Measurements from ENCODE around the gene MRPL53. TPM values are rescaled to one million over a fixed set of nuclear protein-coding genes. Genes with fewer than 3 reads are reported as not detected.

The MRPL53 gene
- total and polyA plus RNA-seq, 2 of the 13 experiments (the other 11 are each of a cell fraction or from before 2014, with no cell fraction given), result 34.3 to 51.9 TPM

- TF ChIP-seq SKI (IDR thresholded peaks at IDR 0.05; ENCODE audit: partially characterized antibody) (no peak), BORCS8-MEF2B (CRISPR knock-in tag; IDR thresholded peaks at IDR 0.05) (no peak), YY1 (IDR thresholded peaks at IDR 0.05; ENCODE audit: insufficient read depth, insufficient replicate concordance, low read depth, low read length) (no peak), CREM (IDR thresholded peaks at IDR 0.05) (no peak), CREM (CRISPR knock-in tag; IDR thresholded peaks at IDR 0.05) (no peak), MAFG (CRISPR knock-in tag; IDR thresholded peaks at IDR 0.05) (no peak), ZFYVE20 (CRISPR knock-in tag; IDR thresholded peaks at IDR 0.05; ENCODE audit: borderline replicate concordance, low read depth) (no peak), ARNTL (CRISPR knock-in tag; IDR thresholded peaks at IDR 0.05) (no peak), ZNF574 (CRISPR knock-in tag; IDR thresholded peaks at IDR 0.05) (peak; percentile 13), ZNF292 (CRISPR knock-in tag; IDR thresholded peaks at IDR 0.05; ENCODE audit: borderline replicate concordance, low read depth) (no peak), XRCC5 (optimal IDR thresholded peaks at IDR 0.05; ENCODE audit: low read length) (peak; percentile 32), RARA (CRISPR knock-in tag; IDR thresholded peaks at IDR 0.05) (no peak), RARG (CRISPR knock-in tag; IDR thresholded peaks at IDR 0.05; ENCODE audit: low read depth) (no peak), RBM22 (optimal IDR thresholded peaks at IDR 0.05; ENCODE audit: low read length) (no peak), RFX1 (IDR thresholded peaks at IDR 0.05) (no peak), ZNF225 (CRISPR knock-in tag; IDR thresholded peaks at IDR 0.05) (no peak), SOX5 (CRISPR knock-in tag; IDR thresholded peaks at IDR 0.05; ENCODE audit: borderline replicate concordance) (no peak), ZNF160 (CRISPR knock-in tag; IDR thresholded peaks at IDR 0.05) (no peak), TAF1 (CRISPR knock-in tag; IDR thresholded peaks at IDR 0.05) (no peak), ZNF251 (CRISPR knock-in tag; IDR thresholded peaks at IDR 0.05) (no peak), TBX2 (CRISPR knock-in tag; IDR thresholded peaks at IDR 0.05; ENCODE audit: borderline replicate concordance) (no peak), NFKBIZ (CRISPR knock-in tag; IDR thresholded peaks at IDR 0.05) (no peak), FOXA3 (CRISPR knock-in tag; IDR thresholded peaks at IDR 0.05) (no peak), TCF12 (IDR thresholded peaks at IDR 0.05) (no peak), TCF12 (CRISPR knock-in tag; IDR thresholded peaks at IDR 0.05) (no peak), ZNF576 (CRISPR knock-in tag; IDR thresholded peaks at IDR 0.05) (no peak), ZNF335 (CRISPR knock-in tag; IDR thresholded peaks at IDR 0.05) (no peak)
Observed at GRCh38 chr2:74503506-74504475, 31.3 kb upstream of the MRPL53 start (continued).

Data from HepG2 (cell line).